ENCODE results near the gene ADAMTSL1.
A peak's percentile ranks its signal among the peaks of the same experiment; 100 is the strongest.

Gene ADAMTSL1

GRCh38 chr9:18721995-18722310 lies 248.0 kb downstream of the ADAMTSL1 start:
- Histone ChIP-seq H3K27me3 (replicated peaks; ENCODE audit: control insufficient read depth, insufficient read depth, low read length) (no peaks in the 10 kb centered on the region), H3K36me3 (ENCODE audit: control insufficient read depth, insufficient read depth, low read length, severe bottlenecking) (peaks cover 13% of the 10 kb centered on the region), H3K4me3 (ENCODE audit: low read length) (no peak overlapping the region), H3K4me1 (ENCODE audit: control insufficient read depth, insufficient read depth, low read length) (peaks cover 8% of the 10 kb centered on the region), H3K9me3 (ENCODE audit: control insufficient read depth, low read length) (no peaks in the 10 kb centered on the region), H3K9ac (ENCODE audit: low read length) (no peak overlapping the region)
- no peak for DNase-seq (ENCODE audit: low read depth)

- Histone ChIP-seq H3K9me3 (ENCODE audit: control insufficient read depth, low read length) (no peaks in the 10 kb centered on the region), H3K4me1 (ENCODE audit: control insufficient read depth, insufficient read depth, low read length) (peaks cover 13% of the 10 kb centered on the region), H3K9ac (ENCODE audit: low read length) (no peak overlapping the region), H3K27me3 (replicated peaks; ENCODE audit: control insufficient read depth, insufficient read depth, low read length) (no peaks in the 10 kb centered on the region), H3K4me3 (ENCODE audit: low read length) (no peak overlapping the region), H3K36me3 (ENCODE audit: control insufficient read depth, insufficient read depth, low read length, severe bottlenecking) (peaks cover 13% of the 10 kb centered on the region)
- no peak for DNase-seq (ENCODE audit: low read depth)
Observed at GRCh38 chr9:18722882-18723281, 248.9 kb downstream of the ADAMTSL1 start.

- Histone ChIP-seq H3K9me3 (ENCODE audit: control insufficient read depth, low read length) (no peaks in the 10 kb centered on the region), H3K27me3 (replicated peaks; ENCODE audit: control insufficient read depth, insufficient read depth, low read length) (no peaks in the 10 kb centered on the region), H3K36me3 (ENCODE audit: control insufficient read depth, insufficient read depth, low read length, severe bottlenecking) (peaks cover 13% of the 10 kb centered on the region), H3K4me3 (ENCODE audit: low read length) (no peak overlapping the region), H3K4me1 (ENCODE audit: control insufficient read depth, insufficient read depth, low read length) (peaks cover 13% of the 10 kb centered on the region), H3K9ac (ENCODE audit: low read length) (no peak overlapping the region)
- DNase-seq (ENCODE audit: low read depth), result no peak
Observed at GRCh38 chr9:18723366-18723765, 249.4 kb downstream of the ADAMTSL1 start.

- H3K9me3 ChIP-seq (ENCODE audit: control insufficient read depth, low read length), result no peaks in the 10 kb centered on the region
- DNase-seq (ENCODE audit: low read depth), result peak; percentile 89
- peaks cover 19% of the 10 kb centered on the region for H3K36me3 ChIP-seq (ENCODE audit: control insufficient read depth, insufficient read depth, low read length, severe bottlenecking)
- peaks cover 13% of the 10 kb centered on the region for H3K4me1 ChIP-seq (ENCODE audit: control insufficient read depth, insufficient read depth, low read length)
- peak overlapping the region; percentile 24 for H3K4me3 ChIP-seq (ENCODE audit: low read length)
- peak overlapping the region; percentile 51 for H3K9ac ChIP-seq (ENCODE audit: low read length)
- H3K27me3 ChIP-seq (replicated peaks; ENCODE audit: control insufficient read depth, insufficient read depth, low read length), result no peaks in the 10 kb centered on the region
Observed at GRCh38 chr9:18726546-18726945, 252.6 kb downstream of the ADAMTSL1 start.

- H3K9me3 ChIP-seq (ENCODE audit: control insufficient read depth, low read length), result no peaks in the 10 kb centered on the region
- peaks cover 13% of the 10 kb centered on the region for H3K4me1 ChIP-seq (ENCODE audit: control insufficient read depth, insufficient read depth, low read length)
- H3K36me3 ChIP-seq (ENCODE audit: control insufficient read depth, insufficient read depth, low read length, severe bottlenecking), result peaks cover 12% of the 10 kb centered on the region
- no peak for DNase-seq (ENCODE audit: low read depth)
- no peak overlapping the region for H3K4me3 ChIP-seq (ENCODE audit: low read length)
- H3K9ac ChIP-seq (ENCODE audit: low read length), result no peak overlapping the region
- H3K27me3 ChIP-seq (replicated peaks; ENCODE audit: control insufficient read depth, insufficient read depth, low read length), result no peaks in the 10 kb centered on the region
Observed at GRCh38 chr9:18727904-18728303, 254.0 kb downstream of the ADAMTSL1 start.

GRCh38 chr9:18728642-18729041 lies 254.7 kb downstream of the ADAMTSL1 start:
- Histone ChIP-seq H3K36me3 (ENCODE audit: control insufficient read depth, insufficient read depth, low read length, severe bottlenecking) (peaks cover 5% of the 10 kb centered on the region), H3K4me1 (ENCODE audit: control insufficient read depth, insufficient read depth, low read length) (peaks cover 13% of the 10 kb centered on the region), H3K9me3 (ENCODE audit: control insufficient read depth, low read length) (no peaks in the 10 kb centered on the region), H3K4me3 (ENCODE audit: low read length) (no peak overlapping the region), H3K27me3 (replicated peaks; ENCODE audit: control insufficient read depth, insufficient read depth, low read length) (no peaks in the 10 kb centered on the region), H3K9ac (ENCODE audit: low read length) (no peak overlapping the region)
- no peak for DNase-seq (ENCODE audit: low read depth)

GRCh38 chr9:18730241-18730640 lies 256.3 kb downstream of the ADAMTSL1 start:
- Histone ChIP-seq H3K27me3 (replicated peaks; ENCODE audit: control insufficient read depth, insufficient read depth, low read length) (no peaks in the 10 kb centered on the region), H3K4me1 (ENCODE audit: control insufficient read depth, insufficient read depth, low read length) (peaks cover 13% of the 10 kb centered on the region), H3K9ac (ENCODE audit: low read length) (no peak overlapping the region), H3K36me3 (ENCODE audit: control insufficient read depth, insufficient read depth, low read length, severe bottlenecking) (peaks cover 5% of the 10 kb centered on the region), H3K4me3 (ENCODE audit: low read length) (no peak overlapping the region), H3K9me3 (ENCODE audit: control insufficient read depth, low read length) (no peaks in the 10 kb centered on the region)
- no peak for DNase-seq (ENCODE audit: low read depth)

GRCh38 chr9:18739127-18739526 lies 265.2 kb downstream of the ADAMTSL1 start:
- Histone ChIP-seq H3K4me1 (ENCODE audit: control insufficient read depth, insufficient read depth, low read length) (peaks cover 11% of the 10 kb centered on the region), H3K4me3 (ENCODE audit: low read length) (no peak overlapping the region), H3K27me3 (replicated peaks; ENCODE audit: control insufficient read depth, insufficient read depth, low read length) (no peaks in the 10 kb centered on the region), H3K9ac (ENCODE audit: low read length) (no peak overlapping the region), H3K9me3 (ENCODE audit: control insufficient read depth, low read length) (no peaks in the 10 kb centered on the region), H3K36me3 (ENCODE audit: control insufficient read depth, insufficient read depth, low read length, severe bottlenecking) (no peaks in the 10 kb centered on the region)
- no peak for DNase-seq (ENCODE audit: low read depth)

GRCh38 chr9:18739641-18740318 lies 265.8 kb downstream of the ADAMTSL1 start:
- Histone ChIP-seq H3K4me1 (ENCODE audit: control insufficient read depth, insufficient read depth, low read length) (peaks cover 11% of the 10 kb centered on the region), H3K9me3 (ENCODE audit: control insufficient read depth, low read length) (no peaks in the 10 kb centered on the region), H3K27me3 (replicated peaks; ENCODE audit: control insufficient read depth, insufficient read depth, low read length) (no peaks in the 10 kb centered on the region), H3K4me3 (ENCODE audit: low read length) (no peak overlapping the region), H3K36me3 (ENCODE audit: control insufficient read depth, insufficient read depth, low read length, severe bottlenecking) (no peaks in the 10 kb centered on the region), H3K9ac (ENCODE audit: low read length) (no peak overlapping the region)
- no peak for DNase-seq (ENCODE audit: low read depth)

GRCh38 chr9:18741359-18741758 lies 267.4 kb downstream of the ADAMTSL1 start:
- H3K36me3 ChIP-seq (ENCODE audit: control insufficient read depth, insufficient read depth, low read length, severe bottlenecking), result no peaks in the 10 kb centered on the region
- H3K9ac ChIP-seq (ENCODE audit: low read length), result no peak overlapping the region
- no peak overlapping the region for H3K4me3 ChIP-seq (ENCODE audit: low read length)
- no peaks in the 10 kb centered on the region for H3K9me3 ChIP-seq (ENCODE audit: control insufficient read depth, low read length)
- peaks cover 17% of the 10 kb centered on the region for H3K4me1 ChIP-seq (ENCODE audit: control insufficient read depth, insufficient read depth, low read length)
- no peaks in the 10 kb centered on the region for H3K27me3 ChIP-seq (replicated peaks; ENCODE audit: control insufficient read depth, insufficient read depth, low read length)
- no peak for DNase-seq (ENCODE audit: low read depth)

- no peak for DNase-seq (ENCODE audit: low read depth)
- Histone ChIP-seq H3K4me3 (ENCODE audit: low read length) (no peak overlapping the region), H3K9ac (ENCODE audit: low read length) (no peak overlapping the region), H3K9me3 (ENCODE audit: control insufficient read depth, low read length) (no peaks in the 10 kb centered on the region), H3K36me3 (ENCODE audit: control insufficient read depth, insufficient read depth, low read length, severe bottlenecking) (no peaks in the 10 kb centered on the region), H3K27me3 (replicated peaks; ENCODE audit: control insufficient read depth, insufficient read depth, low read length) (no peaks in the 10 kb centered on the region), H3K4me1 (ENCODE audit: control insufficient read depth, insufficient read depth, low read length) (peaks cover 20% of the 10 kb centered on the region)
Observed at GRCh38 chr9:18741945-18742344, 268.0 kb downstream of the ADAMTSL1 start.

- no peaks in the 10 kb centered on the region for H3K9me3 ChIP-seq (ENCODE audit: control insufficient read depth, low read length)
- peaks cover 34% of the 10 kb centered on the region for H3K4me1 ChIP-seq (ENCODE audit: control insufficient read depth, insufficient read depth, low read length)
- H3K9ac ChIP-seq (ENCODE audit: low read length), result no peak overlapping the region
- no peaks in the 10 kb centered on the region for H3K27me3 ChIP-seq (replicated peaks; ENCODE audit: control insufficient read depth, insufficient read depth, low read length)
- no peak for DNase-seq (ENCODE audit: low read depth)
- no peaks in the 10 kb centered on the region for H3K36me3 ChIP-seq (ENCODE audit: control insufficient read depth, insufficient read depth, low read length, severe bottlenecking)
- no peak overlapping the region for H3K4me3 ChIP-seq (ENCODE audit: low read length)
Observed at GRCh38 chr9:18743421-18743820, 269.5 kb downstream of the ADAMTSL1 start.
